K562 (cell line): ENCODE results near the gene AQP9. TPM values are rescaled to one million over a fixed set of nuclear protein-coding genes. Genes with fewer than 3 reads are reported as not detected.
A peak's percentile ranks its signal among the peaks of the same experiment; 100 is the strongest.

Experiments
- ATAC-seq: fragments of 200-7000 bp; cut with Tn5 transposase; 3 replicates; pipeline ENCODE4 v1.9.1; 2020; ENCODE audit warnings: moderate library complexity
- BruUV-seq: library from RNA; stranded (reverse); fragments of 400-500 nt; replicated peaks from 2 replicates; lab custom pipeline; 2021; lab: Mats Ljungman, UMichigan
- CTCF ChIA-PET: fragments of 300-600 bp; formaldehyde crosslinking; extraction: SDS; loops from one replicate; lab custom pipeline; 2021; ENCODE audit warnings: low intra/inter-chr PET ratio; lab: Yijun Ruan, JAX
- POLR2A ChIA-PET: fragments of 300-600, 350-650 bp; sonication (Branson Sonifier 250); formaldehyde crosslinking; extraction: SDS; loops from one replicate; lab custom pipeline; 2021; ENCODE audit warnings: antibody characterized with exemption, inconsistent platforms; lab: Yijun Ruan, JAX
- DNase-seq, 4 experiments: peaks; one replicate each; pipeline versions ENCODE4 v3.0.0 to v3.0.0-alpha.2; 2011 to 2018; ENCODE audit warnings: low spot score in 3 of 4, mixed read lengths in 3 of 4; ENCODE audit errors: extremely low read depth in 1 of 4
- FAIRE-seq: peaks from 2 replicates; lab custom pipeline; 2011; peaks lifted over from hg19 to GRCh38; lab: Jason Lieb, UNC
- H2AFZ ChIP-seq: 2 replicates; pipeline ENCODE4 v1.6.0; 2011; ENCODE audit warnings: low read depth, low read length, control low read depth, inconsistent platforms
- H3K27ac ChIP-seq: fragments of 200-600 bp; 3 replicates; pipeline ENCODE4 v1.8.0; 2011; ENCODE audit warnings: low read depth, mild to moderate bottlenecking, control low read depth, inconsistent platforms, low read length, moderate library complexity, mixed read lengths; ENCODE audit errors: extremely low read depth
- H3K27me3 ChIP-seq, 2 experiments: fragments of 300-600 bp in 1 of 2; 2 replicates in 1 of 2; 3 replicates in 1 of 2; pipeline versions ENCODE4 v1.6.0 to v1.8.0; 2011; ENCODE audit warnings: inconsistent platforms in 2 of 2, low read length in 2 of 2, mild to moderate bottlenecking in 1 of 2, mixed read lengths in 1 of 2, moderate library complexity in 1 of 2; ENCODE audit not compliant: control insufficient read depth in 2 of 2, insufficient read depth in 2 of 2
- H3K36me3 ChIP-seq: fragments of 300-600 bp; 3 replicates; pipeline ENCODE4 v1.8.0; 2011; ENCODE audit warnings: mild to moderate bottlenecking, low read length, inconsistent platforms; ENCODE audit not compliant: control insufficient read depth, insufficient read depth
- H3K4me1 ChIP-seq, 2 experiments: fragments of 200-600 bp in 1 of 2; replicated peaks in 1 of 2; 2 replicates in 1 of 2; 3 replicates in 1 of 2; pipeline versions ENCODE4 v1.5.1 to v1.8.0; 2011; ENCODE audit warnings: inconsistent platforms in 2 of 2, low read length in 2 of 2, mild to moderate bottlenecking in 1 of 2, mixed read lengths in 1 of 2, moderate library complexity in 1 of 2; ENCODE audit not compliant: control insufficient read depth in 2 of 2, insufficient read depth in 2 of 2
- H3K4me2 ChIP-seq: 2 replicates; pipeline ENCODE4 v1.6.1; 2011; ENCODE audit warnings: low read length, control low read depth, inconsistent platforms, mixed read lengths; ENCODE audit not compliant: insufficient read depth
- H3K4me3 ChIP-seq: fragments of 200-600 bp; sonication (generic), shearing (Covaris generic); 2 replicates; pipeline ENCODE4 v1.5.1; 2016; ENCODE audit warnings: control low read depth, inconsistent platforms
- H3K79me2 ChIP-seq: fragments of 200-600 bp; 3 replicates; pipeline ENCODE4 v1.8.0; 2011; ENCODE audit warnings: low read length, inconsistent platforms; ENCODE audit not compliant: control insufficient read depth, insufficient read depth
- H3K9ac ChIP-seq, 2 experiments: 2 replicates each; pipeline versions ENCODE4 v1.6.0 to v1.6.1; 2011; ENCODE audit warnings: low read depth in 2 of 2, low read length in 2 of 2, control low read depth in 1 of 2, inconsistent platforms in 1 of 2, mild to moderate bottlenecking in 1 of 2, mixed read lengths in 1 of 2; ENCODE audit not compliant: insufficient read depth in 1 of 2
- H3K9me1 ChIP-seq: one replicate; pipeline ENCODE4 v1.6.0; 2011; ENCODE audit warnings: inconsistent platforms, mild to moderate bottlenecking, low read length, moderate library complexity; ENCODE audit not compliant: control insufficient read depth, insufficient read depth
- H3K9me3 ChIP-seq: replicated peaks from 2 replicates; pipeline ENCODE4 v1.5.1; 2011; ENCODE audit warnings: low read depth, low read length, inconsistent platforms; ENCODE audit not compliant: control insufficient read depth, insufficient read depth
- H4K20me1 ChIP-seq: replicated peaks from 2 replicates; pipeline ENCODE4 v1.6.1; 2011; ENCODE audit warnings: low read length, inconsistent platforms, mixed read lengths; ENCODE audit not compliant: control insufficient read depth, insufficient read depth
- ARID2 ChIP-seq: fragments of 450-650 bp; IDR thresholded peaks from 2 replicates; pipeline ENCODE4 v1.6.1; 2017; ENCODE audit warnings: antibody characterized with exemption, mild to moderate bottlenecking
- ATF1 ChIP-seq, 2 experiments: fragments of 450-650 bp in 1 of 2; IDR thresholded peaks; 2 replicates each; pipeline ENCODE4 v1.6.1; 2016; ENCODE audit warnings: missing compliant biosample characterization in 1 of 2, missing genetic modification characterization in 1 of 2
- CC2D1A ChIP-seq: fragments of 450-650 bp; IDR thresholded peaks from 2 replicates; pipeline ENCODE4 v1.6.1; 2017; ENCODE audit warnings: mild to moderate bottlenecking
- CHAMP1 ChIP-seq: fragments of 450-650 bp; IDR thresholded peaks from 2 replicates; pipeline ENCODE4 v1.6.1; 2016; ENCODE audit warnings: mild to moderate bottlenecking
- CTCF ChIP-seq, 3 experiments: IDR thresholded peaks in 2 of 3; conservative IDR thresholded peaks in 1 of 3; 2 replicates each; pipeline ENCODE4 v1.5.1; 2011 to 2012; ENCODE audit warnings: low read length in 3 of 3, mild to moderate bottlenecking in 3 of 3, control low read depth in 2 of 3, improper control_type of control experiment in 1 of 3, inconsistent platforms in 1 of 3, low read depth in 1 of 3, mixed read lengths in 1 of 3, moderate library complexity in 1 of 3; ENCODE audit not compliant: insufficient read depth in 2 of 3
- GATAD2B ChIP-seq: fragments of 450-650 bp; IDR thresholded peaks from 2 replicates; pipeline ENCODE4 v1.6.1; 2017; ENCODE audit warnings: mild to moderate bottlenecking, borderline replicate concordance
- HDAC3 ChIP-seq: fragments of 450-650 bp; IDR thresholded peaks from 2 replicates; pipeline ENCODE4 v1.6.1; 2018; ENCODE audit warnings: borderline replicate concordance, mild to moderate bottlenecking, moderate library complexity; ENCODE audit not compliant: partially characterized antibody
- POLR2H ChIP-seq: IDR thresholded peaks from 2 replicates; pipeline ENCODE4 v1.6.1; 2016; ENCODE audit warnings: missing genetic modification characterization, low read depth, mild to moderate bottlenecking, control low read depth, missing compliant biosample characterization, moderate library complexity
- PRMT5 ChIP-seq: sonication (generic); formaldehyde crosslinking; IDR thresholded peaks from 2 replicates; pipeline ENCODE4 v1.5.0; 2020; ENCODE audit warnings: missing genetic modification reagents
- SOX6 ChIP-seq: fragments of 450-650 bp; IDR thresholded peaks from 2 replicates; pipeline ENCODE4 v1.6.1; 2014; ENCODE audit warnings: mild to moderate bottlenecking
- SPI1 ChIP-seq: IDR thresholded peaks from 2 replicates; pipeline ENCODE4 v1.6.1; 2011; ENCODE audit warnings: low read depth, low read length, control low read depth, borderline replicate concordance
- TBP ChIP-seq: optimal IDR thresholded peaks from 2 replicates; pipeline ENCODE3; 2011; ENCODE audit warnings: low read depth, low read length, improper control_type of control experiment
- ZNF133 ChIP-seq: fragments of 250-450 bp; sonication (Bioruptor Pico); IDR thresholded peaks from 2 replicates; pipeline ENCODE4 v1.4.0; 2020; ENCODE audit warnings: mild to moderate bottlenecking
- ZNF184 ChIP-seq: sonication (generic); formaldehyde crosslinking; IDR thresholded peaks from 2 replicates; pipeline ENCODE4 v1.5.0; 2020; ENCODE audit warnings: missing genetic modification reagents
- ZNF444 ChIP-seq: fragments of 250-450 bp; sonication (Bioruptor Pico); IDR thresholded peaks from 2 replicates; pipeline ENCODE4 v1.4.0; 2020; ENCODE audit warnings: mild to moderate bottlenecking, moderate library complexity
- ZNF717 ChIP-seq: fragments of 250-450 bp; sonication (Bioruptor Pico); IDR thresholded peaks from 2 replicates; pipeline ENCODE4 v1.5.0; 2021
- ZSCAN29 ChIP-seq: fragments of 450-650 bp; IDR thresholded peaks from 2 replicates; pipeline ENCODE4 v1.6.1; 2017
- WGBS: fragments of 100-300 bp; shearing (Covaris generic); methylation state at CpG from one replicate; pipeline ENCODE4 v1.1.6; 2016; ENCODE audit warnings: low coverage, mixed read lengths; ENCODE audit not compliant: insufficient coverage; ENCODE audit errors: missing lambda C conversion rate; 5-methylcytosine and 5-hydroxymethylcytosine counted together
- in situ Hi-C: fragments of 300-500 bp; cut with MboI; formaldehyde crosslinking; loops from 4 replicates; pipeline ENCODE4 v1.15.0; 2018; ENCODE audit warnings: inconsistent platforms, mixed read lengths
- intact Hi-C: fragments of 100-400 bp; cut with micrococcal nuclease; formaldehyde crosslinking; loops from 2 replicates; pipeline ENCODE4 v1.14.2; 2022
- polyA plus RNA-seq, 8 experiments: library from polyadenylated mRNA; depleted of rRNA in 4 of 8; stranded (reverse) in 5 of 8; unstranded in 3 of 8; fragments of >200 nt; fragmentation: Nextera tagmentation in 2 of 8; fragmentation: Illumina TruSeq in 1 of 8; extraction: Ambion mirVana in 2 of 8; extraction: Trizol in 1 of 8; gene quantifications; 2 replicates each; pipeline versions ENCODE4 v1.2.1 to v1.2.3, GENCODE V29; 2011 to 2014; ENCODE audit warnings: inconsistent platforms in 1 of 8, missing spikeins in 1 of 8
- total RNA-seq, 7 experiments: library from RNA; depleted of rRNA in 6 of 7; stranded (reverse); fragments of >200 nt in 6 of 7; fragmentation: Illumina TruSeq in 2 of 7; extraction: Trizol in 2 of 7; gene quantifications; 2 replicates each; pipeline versions ENCODE4 v1.2.1 to v1.2.3, GENCODE V29; 2011 to 2021; ENCODE audit warnings: low replicate concordance in 1 of 7

Gene AQP9
- total and polyA plus RNA-seq, 9 of the 15 experiments (the other 6 are each of a cell fraction or from before 2014, with no cell fraction given) = 0.04 to 0.33 (median 0.07) TPM; not detected in 4

- TF ChIP-seq ZSCAN29 (no peak), ZNF184 (CRISPR knock-in tag) (no peak)
Measured at GRCh38 chr15:58224068-58224467, 85.9 kb downstream of the AQP9 start (continued).

GRCh38 chr15:58227706-58228543 lies 89.7 kb downstream of the AQP9 start:
- Histone ChIP-seq H3K4me2 (no peak overlapping the region), H3K27me3 (no peaks in the 10 kb centered on the region), H3K36me3 (no peaks in the 10 kb centered on the region), H3K9me3 (no peaks in the 10 kb centered on the region), H3K9me1 (no peaks in the 10 kb centered on the region), H3K9ac (no peak overlapping the region), H3K4me3 (no peak overlapping the region), H3K79me2 (no peaks in the 10 kb centered on the region), H2AFZ (peak overlapping the region; percentile 41; the same call in 1 of the 2 replicates), H3K27ac (no peak overlapping the region), H3K4me1 (peaks cover 0 to 5% of the 10 kb centered on the region in 2 experiments; a peak in 3 of 5 replicates), H4K20me1 (no peaks in the 10 kb centered on the region)
- no TSS peak for BruUV-seq
- WGBS = 16% methylated on average over 8 of the region's 8 CpGs
- FAIRE-seq (peak; percentile 96), DNase-seq (peak; percentile 66 to 89 (median 74)), ATAC-seq (peak; percentile 89)
- ChIA-PET POLR2A (interaction anchor here (0.6 to 0.7 kb wide), 2 partner anchors 174 to 672 kb away, joined by 3 to 4 read pairs; no protein-coding TSS in a partner anchor), CTCF (interaction anchor here (0.6 to 2.4 kb wide), 6 partner anchors 43 to 1301 kb away, joined by 3 to 16 read pairs (median 3); no protein-coding TSS in a partner anchor)
- in situ Hi-C loops (loop anchor here (10.0 kb wide), 1 partner anchor 927 kb away; no protein-coding TSS in a partner anchor), intact Hi-C loops (loop anchor here (5.0 to 10.0 kb wide), 2 partner anchors 529 to 1267 kb away; no protein-coding TSS in a partner anchor)
- TF ChIP-seq CTCF (IDR thresholded peaks at IDR 0.05 in 2 of 3, conservative IDR thresholded peaks at IDR 0.05 in 1 of 3; ENCODE audit: insufficient read depth in 2 of 3, low read depth in 1 of 3, low read length in 3 of 3) (peak; percentile 80 to 92 (median 83)), CC2D1A (peak; percentile 62; the same call in 1 of the 2 replicates), ATF1 (CRISPR knock-in tag; IDR thresholded peaks at IDR 0.05) (no peak), ATF1 (tag; IDR thresholded peaks at IDR 0.05) (no peak), ARID2 (peak; percentile 91), TBP (peak; percentile 17), POLR2H (tag) (no peak), GATAD2B (no peak), PRMT5 (CRISPR knock-in tag) (no peak), ZNF717 (CRISPR knock-in tag) (no peak), CHAMP1 (peak; percentile 63; the same call in 1 of the 2 replicates), HDAC3 (no peak), SOX6 (peak; percentile 49; the same call in 1 of the 2 replicates), SPI1 (0 out of 2 replicates have a peak, but pooled peaks have one; percentile 33), ZNF184 (CRISPR knock-in tag) (no peak), ZNF444 (no peak), ZNF133 (no peak)
